DMS 273 (cell line): Measurements from ENCODE around the gene COL9A3.
A peak's percentile ranks its signal among the peaks of the same experiment; 100 is the strongest.

Source experiments
- DNase-seq: peaks from one replicate; lab custom pipeline; 2025; ENCODE audit not compliant: unreplicated experiment; lab: John Stamatoyannopoulos, UW

COL9A3 gene

DNA sequence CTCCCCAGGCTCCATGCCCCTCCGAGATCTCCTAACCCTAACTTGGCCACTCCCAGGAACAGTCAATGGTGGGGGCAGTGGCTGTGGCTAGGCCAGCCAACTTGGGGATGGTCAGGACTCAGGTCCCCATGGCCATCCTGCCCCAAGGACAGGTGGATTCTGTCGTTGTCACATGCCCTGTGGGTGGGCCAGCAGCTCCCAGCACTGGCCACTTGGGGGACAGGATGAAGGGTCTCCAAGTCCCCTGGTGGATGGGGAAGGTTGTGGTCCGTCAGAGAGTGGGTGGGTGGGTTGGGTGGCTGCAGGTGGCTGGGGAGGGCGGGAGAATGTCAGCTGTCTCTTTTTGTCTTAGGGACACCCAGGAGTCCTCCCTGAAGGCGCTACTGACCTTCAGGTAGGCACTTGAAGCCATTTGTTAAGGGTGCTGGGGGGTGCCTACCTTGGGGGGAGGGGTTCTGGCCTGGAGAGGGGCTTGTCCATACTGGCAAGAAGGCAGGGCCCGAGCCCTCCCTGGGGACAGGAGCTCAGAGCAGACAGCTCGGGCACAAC lies 5.5 kb downstream of the COL9A3 start:
- no peak for DNase-seq

DNA sequence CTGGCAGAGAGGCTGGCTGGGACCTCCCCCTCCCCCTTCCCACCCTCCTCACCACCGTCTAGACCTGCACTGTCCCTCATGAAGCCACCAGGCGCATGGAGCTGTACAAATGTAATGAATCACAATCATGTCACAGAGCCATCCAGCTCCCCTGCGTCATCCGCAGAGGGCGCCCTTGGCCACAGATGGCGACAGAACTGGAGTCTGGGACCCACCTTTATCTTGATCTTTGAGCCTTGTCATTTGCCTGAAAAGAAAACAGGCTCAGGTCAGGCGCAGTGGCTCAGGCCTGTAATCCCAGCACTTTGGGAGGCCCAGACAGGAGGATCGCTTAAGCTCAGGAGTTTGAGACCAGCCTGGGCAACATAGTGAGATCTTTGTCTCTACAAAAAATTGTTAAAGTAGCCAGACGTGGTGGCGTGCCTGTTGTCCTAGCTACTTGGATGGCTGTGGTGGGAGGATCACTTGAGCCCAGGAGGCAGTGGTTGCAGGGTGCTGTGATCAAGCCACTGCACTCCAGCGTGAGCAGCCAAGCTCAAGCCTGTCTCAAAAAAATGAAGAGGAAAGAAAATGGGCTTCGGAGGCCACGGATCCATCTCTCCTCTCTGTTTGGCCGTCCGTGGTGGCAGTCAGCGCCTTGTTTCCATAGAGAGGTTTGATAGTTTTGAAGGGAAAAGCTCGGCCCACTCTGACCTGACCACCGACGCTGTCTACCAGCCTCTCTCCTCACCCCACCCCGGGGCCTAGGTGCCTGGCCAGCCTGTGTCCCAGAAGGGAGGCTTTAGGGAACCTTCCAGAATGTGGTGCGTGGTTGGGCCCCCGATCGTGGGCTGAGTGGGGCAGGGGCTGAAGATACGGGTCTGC lies 6.2 kb downstream of the COL9A3 start:
- DNase-seq = peak; percentile 88

DNA sequence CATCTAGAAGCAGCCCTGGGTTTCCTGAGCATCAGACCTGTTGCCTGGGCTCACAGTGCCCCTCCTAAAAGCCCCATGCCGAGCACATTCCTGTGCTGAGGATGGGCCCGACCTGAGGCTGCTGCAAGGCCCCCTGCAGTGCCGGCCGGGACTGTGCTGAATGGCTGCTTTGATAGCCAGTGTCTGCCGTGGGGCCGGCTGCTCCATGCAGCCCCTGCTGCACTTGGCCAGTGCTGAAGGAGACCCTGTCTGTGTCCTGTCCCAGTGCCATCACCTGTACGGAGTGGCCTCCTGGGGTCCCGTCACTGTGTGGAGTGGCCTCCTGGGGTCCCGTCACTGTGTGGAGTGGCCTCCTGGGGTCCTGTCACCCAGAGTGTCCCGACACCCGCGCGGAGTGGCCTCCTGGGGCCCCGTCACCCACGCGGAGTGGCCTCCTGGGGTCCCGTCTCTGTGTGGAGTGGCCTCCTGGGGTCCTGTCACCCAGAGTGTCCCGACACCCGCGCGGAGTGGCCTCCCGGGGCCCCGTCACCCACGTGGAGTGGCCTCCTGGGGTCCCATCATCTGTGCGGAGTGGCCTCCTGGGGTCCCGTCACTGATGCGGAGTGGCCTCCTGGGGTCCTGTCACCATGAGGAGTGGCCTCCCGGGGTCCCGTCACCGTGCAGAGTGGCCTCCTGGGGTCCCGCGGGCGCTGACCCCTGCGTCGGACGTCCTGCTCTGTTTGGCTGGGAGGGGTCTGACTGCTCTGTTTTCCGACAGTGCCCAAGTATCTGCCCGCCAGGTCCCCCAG lies 7.0 kb downstream of the COL9A3 start:
- DNase-seq = peak; percentile 37

DNA sequence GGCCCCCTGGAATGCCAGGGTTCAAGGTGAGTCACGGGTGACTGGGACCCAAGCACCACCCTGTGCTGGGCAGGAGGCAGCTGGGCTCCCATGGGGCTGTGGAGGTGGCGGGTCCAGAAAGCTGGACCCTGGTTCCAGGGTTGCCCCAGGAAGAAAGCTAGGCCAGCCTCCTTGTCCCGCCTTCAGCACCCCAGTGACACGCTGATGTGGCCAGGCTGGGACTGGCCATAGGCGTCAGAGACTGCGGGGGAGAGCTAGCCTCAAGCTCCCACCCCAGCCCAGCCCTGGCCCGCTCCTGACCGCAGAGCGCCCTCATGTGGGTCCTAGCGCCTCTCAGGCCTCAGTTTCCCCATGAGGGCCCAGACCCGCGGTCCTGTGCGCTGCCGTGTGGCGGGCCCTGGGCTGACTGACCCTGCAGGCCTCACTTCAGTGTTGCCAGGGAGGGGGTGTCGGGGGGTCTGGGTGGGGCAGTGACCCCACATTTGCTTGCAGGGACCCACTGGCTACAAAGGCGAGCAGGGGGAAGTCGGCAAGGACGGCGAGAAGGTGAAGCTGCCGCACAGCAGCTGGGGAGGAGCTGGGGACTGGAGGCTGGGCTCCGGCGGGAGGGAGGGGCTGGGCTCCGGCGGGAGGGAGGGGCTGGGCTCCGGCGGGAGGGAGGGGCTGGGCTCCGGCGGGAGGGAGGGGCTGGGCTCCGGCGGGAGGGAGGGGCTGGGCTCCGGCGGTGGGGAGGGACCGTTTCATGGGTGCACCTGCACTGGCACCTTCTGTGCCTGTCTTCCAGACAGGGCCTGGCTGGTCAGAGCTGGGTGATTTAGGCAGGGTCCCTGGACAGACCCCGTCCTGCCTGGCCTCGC lies 7.9 kb downstream of the COL9A3 start:
- peak; percentile 63 for DNase-seq

DNA sequence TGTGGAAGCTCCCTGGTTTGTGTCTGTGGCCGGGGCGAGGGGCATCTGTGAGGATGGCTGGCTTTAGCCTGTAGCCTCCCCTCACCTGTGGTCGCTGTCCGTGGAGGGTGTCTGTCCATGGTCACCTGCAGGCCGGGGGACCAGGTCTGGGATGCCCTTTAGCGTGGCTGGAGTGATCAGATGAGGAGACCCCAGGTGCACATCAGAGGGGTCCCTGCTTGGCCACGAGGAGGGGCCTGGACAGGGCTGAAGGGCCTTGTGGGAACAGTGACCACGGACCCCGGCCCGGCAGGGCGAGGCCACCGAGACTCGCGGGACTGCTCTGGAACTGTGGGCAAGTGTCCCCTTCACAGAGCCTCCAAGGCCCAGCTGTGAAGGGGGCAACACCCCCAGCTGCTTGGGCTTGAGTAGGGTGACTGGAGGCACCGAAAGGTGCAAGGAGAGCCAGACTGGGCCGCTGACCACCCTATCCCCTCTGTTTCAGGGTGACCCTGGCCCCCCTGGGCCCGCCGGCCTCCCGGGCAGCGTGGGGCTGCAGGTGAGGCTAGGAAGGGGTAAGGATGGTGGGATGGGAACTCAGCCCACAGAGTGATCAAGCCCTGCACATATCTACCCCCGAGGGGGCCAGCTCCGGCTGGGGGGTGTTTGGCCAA lies 8.6 kb downstream of the COL9A3 start:
- DNase-seq = no peak

DNA sequence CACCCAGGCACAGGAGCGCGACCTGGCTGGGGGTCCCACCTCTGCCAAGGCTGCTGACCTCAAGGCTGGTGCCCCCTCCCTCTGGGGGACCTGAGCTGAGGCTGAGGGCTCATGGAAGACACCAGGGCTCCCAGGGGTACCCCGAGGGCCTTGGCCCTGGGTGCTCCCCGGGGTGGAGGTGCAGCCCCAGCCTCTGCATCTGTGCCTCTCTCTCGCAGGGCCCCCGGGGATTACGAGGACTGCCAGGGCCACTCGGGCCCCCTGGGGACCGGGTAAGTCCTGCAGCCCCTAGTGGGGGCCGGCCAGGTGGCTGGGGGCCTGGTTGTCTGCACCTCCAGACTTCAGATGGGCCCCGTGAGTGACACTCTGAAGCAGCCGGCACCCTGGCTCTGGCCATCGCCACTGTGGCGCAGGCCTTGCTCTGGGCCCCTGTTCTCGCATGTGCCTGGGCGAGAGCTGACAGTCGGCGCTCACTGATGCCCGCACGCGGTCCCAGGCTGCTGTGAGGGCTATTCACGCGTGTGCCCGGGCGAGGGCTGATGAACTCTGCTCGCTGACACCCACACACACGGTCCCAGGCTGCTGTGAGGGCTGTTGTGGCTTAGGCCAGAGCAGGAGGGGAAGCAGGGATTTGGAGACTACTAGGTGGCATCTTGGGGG lies 9.3 kb downstream of the COL9A3 start:
- DNase-seq = no peak

DNA sequence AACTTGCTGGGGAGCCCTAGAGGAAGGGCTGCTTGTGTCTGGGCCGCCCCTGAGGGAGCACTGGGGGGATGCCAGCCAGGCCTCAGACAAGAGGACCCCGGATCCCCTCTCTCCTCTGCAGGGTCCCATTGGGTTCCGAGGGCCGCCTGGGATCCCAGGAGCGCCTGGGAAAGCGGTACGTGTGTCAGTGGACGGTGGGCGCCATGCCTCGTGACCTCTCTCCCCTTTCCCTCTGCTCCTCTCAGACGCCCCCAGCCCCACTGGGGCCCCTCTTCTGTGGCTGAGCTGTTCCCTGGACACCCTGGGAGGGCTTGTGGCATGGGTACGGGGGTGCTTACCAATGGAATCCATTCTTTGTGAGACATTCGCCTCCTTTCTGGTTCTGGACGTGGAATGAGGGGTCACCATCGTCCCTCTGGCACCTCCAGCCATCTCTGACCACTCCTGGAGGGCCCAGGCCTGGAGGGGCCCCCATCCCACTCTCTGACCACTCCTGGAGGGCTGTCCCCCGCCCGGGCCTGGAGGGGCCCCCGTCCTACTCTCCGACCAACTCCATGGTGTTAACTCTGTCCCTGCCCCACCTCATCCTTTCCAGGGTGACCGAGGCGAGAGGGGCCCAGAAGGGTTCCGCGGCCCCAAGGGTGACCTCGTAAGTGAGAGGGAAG lies 9.9 kb downstream of the COL9A3 start:
- no peak for DNase-seq

DNA sequence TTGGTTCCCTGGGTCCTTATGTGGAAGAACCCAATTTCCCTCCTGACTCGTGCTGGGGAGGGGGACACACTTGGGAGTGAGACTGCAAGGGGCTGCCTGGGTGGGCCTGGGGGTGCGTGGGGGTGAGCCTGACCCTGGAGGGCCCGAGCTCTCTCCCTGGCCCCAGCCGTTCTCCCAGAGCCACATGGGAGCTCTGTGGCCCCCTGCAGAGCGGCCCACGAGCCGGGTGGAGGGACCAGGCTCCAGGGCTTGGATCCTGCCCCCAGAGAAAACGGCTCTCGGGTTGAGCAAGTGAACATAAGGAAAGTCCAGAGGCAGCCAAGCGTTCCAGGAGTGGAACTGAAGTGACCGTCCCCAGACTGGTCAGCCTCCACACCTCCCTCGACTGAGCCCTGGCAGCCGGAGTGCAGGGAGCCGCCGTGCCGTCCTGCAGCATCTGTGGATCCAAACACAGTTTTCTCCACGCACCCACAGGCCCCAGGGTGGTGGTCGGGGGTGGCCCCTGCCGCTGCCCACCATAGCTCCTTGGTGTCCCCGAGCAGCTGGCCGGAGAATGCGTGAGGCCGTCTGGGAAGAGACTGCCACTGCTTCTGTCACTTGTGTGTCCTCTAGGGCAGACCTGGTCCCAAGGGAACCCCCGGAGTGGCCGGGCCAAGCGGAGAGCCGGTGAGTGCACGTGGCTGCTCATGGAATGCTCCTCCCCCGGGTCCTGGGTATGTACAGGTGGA lies 10.6 kb downstream of the COL9A3 start:
- DNase-seq = no peak

DNA sequence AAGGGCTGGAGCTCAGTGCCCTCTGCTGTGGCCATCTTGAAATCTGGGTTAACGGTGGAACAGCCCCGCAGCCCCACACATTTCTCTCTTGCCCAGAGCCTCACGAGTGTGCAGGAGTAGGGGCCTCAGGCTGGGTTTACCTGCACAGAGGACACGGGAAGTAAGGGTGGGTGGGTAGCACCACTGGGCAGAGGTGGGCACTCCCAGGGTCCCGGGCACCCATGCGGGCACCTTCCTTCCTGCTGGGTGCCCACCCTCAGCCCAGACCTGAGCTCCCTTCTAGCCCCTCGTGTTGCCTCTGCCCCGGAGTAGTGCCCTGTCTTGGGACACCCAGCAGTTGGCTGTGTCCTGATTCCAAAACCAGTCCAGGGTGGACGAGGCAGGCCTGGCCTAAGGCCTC lies 11.2 kb downstream of the COL9A3 start:
- no peak for DNase-seq

DNA sequence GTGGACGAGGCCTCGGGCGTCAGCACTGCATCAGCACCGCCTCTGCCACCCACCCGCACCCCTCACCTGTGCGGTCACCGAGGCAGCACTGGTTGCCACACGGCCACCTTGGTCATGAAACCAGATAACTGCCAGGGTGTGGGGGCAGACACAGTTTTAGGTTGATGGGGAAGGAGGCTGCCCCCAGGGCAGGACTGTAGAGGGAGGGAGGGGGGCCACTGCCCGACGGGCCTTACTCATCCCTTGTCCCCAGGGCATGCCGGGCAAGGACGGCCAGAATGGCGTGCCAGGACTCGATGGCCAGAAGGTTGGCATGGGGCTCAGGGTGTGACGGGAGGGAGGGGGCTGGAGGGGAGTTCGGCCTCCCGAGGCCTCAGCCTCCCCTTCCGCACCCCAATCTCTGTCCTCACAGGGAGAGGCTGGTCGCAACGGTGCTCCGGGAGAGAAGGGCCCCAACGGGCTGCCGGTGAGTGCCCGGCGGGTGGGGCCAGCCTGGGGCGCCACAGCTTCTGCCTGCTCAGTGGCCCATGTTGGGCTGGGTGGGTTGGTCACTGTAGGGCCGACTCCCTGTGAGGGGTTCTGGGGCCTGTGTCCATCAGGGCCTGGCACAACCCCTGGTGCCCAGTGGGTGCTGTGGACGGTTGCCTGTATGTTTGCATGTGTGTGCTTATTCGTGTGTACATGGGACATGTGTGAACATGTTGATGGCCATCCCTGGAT lies 11.8 kb downstream of the COL9A3 start:
- DNase-seq = no peak

DNA sequence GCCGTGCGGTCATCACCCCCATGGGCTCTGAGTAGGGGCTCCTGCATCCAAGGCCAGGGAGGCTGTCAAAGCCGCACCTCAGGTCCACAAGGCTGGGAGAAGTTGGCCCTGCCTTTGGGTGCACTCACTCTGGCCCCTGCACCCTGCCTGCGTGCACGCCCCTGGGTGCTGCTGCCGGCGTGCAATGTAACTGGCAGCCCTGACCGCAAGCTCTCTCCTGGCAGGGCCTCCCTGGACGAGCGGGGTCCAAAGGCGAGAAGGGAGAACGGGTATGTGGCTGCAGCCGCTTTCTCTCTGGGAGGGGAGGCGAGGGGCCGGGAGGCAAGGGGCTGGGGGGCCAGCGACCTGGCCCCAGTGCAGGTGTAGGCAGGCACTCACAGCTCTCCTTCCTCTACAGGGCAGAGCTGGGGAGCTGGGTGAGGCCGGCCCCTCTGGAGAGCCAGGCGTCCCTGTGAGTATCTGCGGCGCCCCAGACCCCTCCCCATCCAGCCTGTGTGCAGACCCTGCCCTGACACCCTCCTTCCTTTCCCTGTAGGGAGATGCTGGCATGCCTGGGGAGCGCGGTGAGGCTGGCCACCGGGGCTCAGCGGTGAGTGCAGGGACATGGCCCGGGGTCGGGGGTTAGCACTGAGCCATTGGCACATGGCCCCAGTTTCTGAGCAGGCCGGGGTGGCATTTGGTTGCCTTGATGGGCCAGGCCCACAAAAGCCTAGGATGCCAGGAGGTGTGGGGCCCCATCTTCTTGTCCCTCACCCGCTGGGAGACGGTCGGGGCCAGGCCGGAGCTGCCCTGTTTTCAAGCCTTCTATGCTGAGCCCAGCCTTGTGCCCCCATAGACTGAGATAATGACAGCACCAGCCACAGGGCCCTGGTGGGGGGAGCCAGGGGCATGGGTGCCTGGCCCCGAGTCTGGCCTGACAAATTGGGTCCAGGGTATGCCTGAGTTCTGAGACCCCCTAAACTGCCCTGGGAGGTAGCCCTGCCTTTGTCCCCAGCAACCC lies 12.7 kb downstream of the COL9A3 start:
- DNase-seq = no peak

DNA sequence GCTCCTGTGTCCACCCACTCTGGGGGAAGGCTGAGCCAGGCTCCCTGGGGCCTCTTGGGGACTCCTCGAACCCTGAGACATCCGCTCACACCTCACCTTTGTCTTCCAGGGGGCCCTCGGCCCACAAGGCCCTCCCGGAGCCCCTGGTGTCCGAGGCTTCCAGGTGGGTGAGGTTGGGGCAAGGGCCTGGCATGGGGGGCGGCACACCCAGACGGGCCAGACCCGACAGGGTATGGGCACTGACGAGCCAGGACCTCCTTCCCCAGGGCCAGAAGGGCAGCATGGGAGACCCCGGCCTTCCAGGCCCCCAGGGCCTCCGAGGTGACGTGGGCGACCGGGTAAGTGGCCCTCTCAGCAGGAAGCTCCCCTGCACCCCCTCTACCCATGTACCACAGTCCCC lies 13.4 kb downstream of the COL9A3 start:
- no peak for DNase-seq

DNA sequence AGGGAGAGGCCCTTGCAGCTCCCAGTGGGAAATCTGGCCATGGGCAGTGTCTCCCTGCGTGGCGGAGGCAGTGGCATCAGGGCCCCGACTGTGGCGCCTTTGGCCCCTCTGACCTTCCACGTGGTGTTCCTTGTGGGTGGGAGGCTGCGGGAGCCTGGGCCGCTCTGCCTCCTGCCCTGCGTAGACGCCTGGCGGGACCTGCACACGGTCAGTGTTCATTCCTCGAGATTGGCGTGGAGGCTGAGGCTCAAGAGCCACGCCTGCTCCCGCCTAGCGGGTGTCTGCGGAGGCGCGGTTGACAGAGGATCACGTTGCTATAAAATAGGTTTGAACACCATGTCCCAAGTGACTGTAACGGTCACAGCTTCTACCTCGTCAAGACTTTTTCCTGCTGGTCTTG lies 14.0 kb downstream of the COL9A3 start:
- DNase-seq = no peak

DNA sequence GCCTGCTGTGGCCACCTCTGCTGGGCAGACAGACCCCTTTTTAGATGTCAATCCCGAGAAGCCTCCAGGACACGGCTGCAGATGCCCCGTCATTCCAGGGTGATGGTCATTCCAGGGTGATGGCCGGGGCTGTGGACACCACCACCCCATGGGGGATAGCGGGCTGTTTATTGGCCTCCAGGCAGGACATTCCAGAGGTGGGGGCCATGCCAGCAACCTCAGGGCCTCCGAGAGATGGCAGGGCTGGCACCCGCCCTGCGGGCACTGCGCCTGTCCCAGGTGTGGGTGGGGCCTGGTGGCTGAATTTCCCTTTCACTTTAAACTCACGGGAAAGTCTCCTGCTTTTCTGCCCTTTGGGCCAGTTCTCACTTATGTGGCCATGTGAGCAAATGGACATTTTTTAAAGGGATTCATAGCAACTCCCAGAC lies 14.5 kb downstream of the COL9A3 start:
- DNase-seq = no peak

DNA sequence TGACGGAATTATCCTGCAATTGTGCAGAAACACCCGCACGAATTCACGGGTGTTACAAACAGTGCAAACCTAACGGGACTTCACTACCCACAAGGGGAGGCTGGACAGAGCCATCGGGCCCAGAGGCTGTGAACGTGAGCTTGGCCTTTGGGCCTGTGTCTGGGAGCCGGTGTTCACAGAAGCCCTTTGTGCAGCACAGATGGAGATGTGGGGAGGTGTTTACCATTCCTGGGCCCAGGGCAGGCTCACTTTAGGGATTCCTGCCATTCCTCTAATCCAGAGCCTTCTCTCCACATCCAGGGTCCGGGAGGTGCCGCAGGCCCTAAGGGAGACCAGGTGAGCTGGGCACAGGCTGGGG lies 15.0 kb downstream of the COL9A3 start:
- DNase-seq = no peak

DNA sequence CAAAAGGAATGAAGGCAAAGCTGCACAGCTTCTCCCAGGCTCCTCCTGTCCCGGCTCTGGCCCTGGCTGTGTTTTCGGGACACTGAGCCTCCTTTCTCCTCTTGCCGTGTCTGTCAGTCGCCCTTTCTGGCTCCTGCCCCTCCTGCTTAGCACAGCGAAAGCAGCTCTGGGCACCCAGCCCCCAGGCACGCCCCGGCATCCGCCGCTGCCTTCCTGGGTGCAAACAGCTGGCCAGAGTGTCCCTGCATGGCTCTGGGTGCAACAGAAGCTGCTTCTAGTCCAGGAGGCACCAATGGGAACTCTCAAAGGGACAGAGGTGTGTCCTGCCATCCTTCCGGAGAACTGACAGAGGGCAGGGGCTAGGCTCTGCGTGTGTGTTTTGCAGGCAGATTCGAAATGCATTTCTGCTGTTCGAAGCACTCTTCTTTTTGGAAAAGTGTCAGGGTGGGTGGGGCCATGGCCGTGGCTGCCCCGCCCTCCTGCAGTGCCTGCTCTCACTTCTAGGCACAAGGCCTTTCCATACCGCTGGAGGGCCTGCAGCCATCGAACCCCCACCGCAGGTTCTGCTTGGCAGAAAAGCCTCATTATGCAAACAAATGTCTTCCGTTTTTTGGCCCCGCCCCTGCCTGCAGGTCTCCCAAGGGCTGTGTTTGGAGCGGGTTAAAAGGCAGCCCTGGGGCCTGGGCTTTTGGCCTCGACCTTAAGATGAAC lies 15.5 kb downstream of the COL9A3 start:
- peak; percentile 83 for DNase-seq
